ENCODE data around the gene CTNNBL1.
"Not testable (repeated sequence)": the region's sequence is repeated elsewhere in the genome, so short reads cannot be mapped to it uniquely, and the experiment has no call there.

Gene CTNNBL1

GRCh38 chr20:37699202-37699601 lies 5.4 kb downstream of the CTNNBL1 start:
- Histone ChIP-seq H4K91ac (ENCODE audit: low read depth, low read length) (no peak overlapping the region), H3K36me3 (ENCODE audit: control insufficient read depth in 1 of 2, insufficient read depth in 2 of 2, low read length in 2 of 2) (peaks cover 0 to 3% of the 10 kb centered on the region in 2 experiments), H4K8ac (ENCODE audit: low read depth, low read length) (no peak overlapping the region), H3K14ac (ENCODE audit: low read length) (no peak overlapping the region), H3K79me2 (ENCODE audit: control insufficient read depth, insufficient read depth, low read length, poor library complexity) (peaks cover 5% of the 10 kb centered on the region), H3K4me3 (ENCODE audit: low read depth, low read length) (no peak overlapping the region), H3K79me1 (ENCODE audit: low read length) (no peaks in the 10 kb centered on the region), H3K4me1 (ENCODE audit: control insufficient read depth in 1 of 2, insufficient read depth in 2 of 2, low read length in 2 of 2) (peaks cover 4 to 6% of the 10 kb centered on the region in 2 experiments), H3K27me3 (ENCODE audit: insufficient read depth, low read length) (no peaks in the 10 kb centered on the region), H3K4ac (ENCODE audit: low read depth, low read length) (no peak overlapping the region), H4K12ac (ENCODE audit: low read depth, low read length) (no peak overlapping the region), H2AFZ (ENCODE audit: insufficient read depth, low read length, poor library complexity) (no peak overlapping the region), H2BK120ac (ENCODE audit: insufficient read depth, low read length, poor library complexity) (no peak overlapping the region), H2BK5ac (ENCODE audit: low read depth, low read length, poor library complexity) (no peak overlapping the region), H3K18ac (ENCODE audit: low read length) (peak overlapping the region; percentile 23), H3K23ac (ENCODE audit: low read length) (no peak overlapping the region), H3K9me3 (ENCODE audit: insufficient read depth, low read depth, low read length) (no peaks in the 10 kb centered on the region), H3K9ac (ENCODE audit: low read length) (no peak overlapping the region), H3K4me2 (ENCODE audit: low read length) (no peak overlapping the region), H3K27ac (ENCODE audit: low read depth, low read length) (no peak overlapping the region), H2BK12ac (ENCODE audit: low read length) (no peak overlapping the region), H2AK5ac (ENCODE audit: low read length) (no peak overlapping the region)
- WGBS (ENCODE audit: extremely low coverage, insufficient coverage, insufficient read length), result no CpG with 5 or more reads among the region's 2 CpGs
- DNase-seq, result no peak

- Histone ChIP-seq H3K4ac (ENCODE audit: low read depth, low read length) (no peak overlapping the region), H3K4me1 (ENCODE audit: control insufficient read depth in 1 of 2, insufficient read depth in 2 of 2, low read length in 2 of 2) (peaks cover 0 to under 1% of the 10 kb centered on the region in 2 experiments), H2BK120ac (ENCODE audit: insufficient read depth, low read length, poor library complexity) (no peak overlapping the region), H2BK12ac (ENCODE audit: low read length) (no peak overlapping the region), H2AFZ (ENCODE audit: insufficient read depth, low read length, poor library complexity) (no peak overlapping the region), H3K79me1 (ENCODE audit: low read length) (no peaks in the 10 kb centered on the region), H3K27me3 (ENCODE audit: insufficient read depth, low read length) (no peaks in the 10 kb centered on the region), H3K14ac (ENCODE audit: low read length) (no peak overlapping the region), H3K79me2 (ENCODE audit: control insufficient read depth, insufficient read depth, low read length, poor library complexity) (no peaks in the 10 kb centered on the region), H3K36me3 (ENCODE audit: control insufficient read depth in 1 of 2, insufficient read depth in 2 of 2, low read length in 2 of 2) (peaks cover 0 to 3% of the 10 kb centered on the region in 2 experiments), H2AK5ac (ENCODE audit: low read length) (no peak overlapping the region), H2BK5ac (ENCODE audit: low read depth, low read length, poor library complexity) (no peak overlapping the region), H4K8ac (ENCODE audit: low read depth, low read length) (no peak overlapping the region), H3K9me3 (ENCODE audit: insufficient read depth, low read depth, low read length) (no peaks in the 10 kb centered on the region), H3K18ac (ENCODE audit: low read length) (no peak overlapping the region), H4K91ac (ENCODE audit: low read depth, low read length) (no peak overlapping the region), H3K4me2 (ENCODE audit: low read length) (no peak overlapping the region), H4K12ac (ENCODE audit: low read depth, low read length) (no peak overlapping the region), H3K9ac (ENCODE audit: low read length) (no peak overlapping the region), H3K27ac (ENCODE audit: low read depth, low read length) (no peak overlapping the region), H3K23ac (ENCODE audit: low read length) (no peak overlapping the region), H3K4me3 (ENCODE audit: low read depth, low read length) (no peak overlapping the region)
- no peak for DNase-seq
- no CpG with 5 or more reads among the region's 4 CpGs for WGBS (ENCODE audit: extremely low coverage, insufficient coverage, insufficient read length)
These were observed 6.5 kb downstream of the CTNNBL1 start for GRCh38 chr20:37700301-37700700.

GRCh38 chr20:37701676-37702075 lies 7.8 kb downstream of the CTNNBL1 start:
- not testable (repeated sequence) for H3K79me2 ChIP-seq (ENCODE audit: control insufficient read depth, insufficient read depth, low read length, poor library complexity); H4K91ac ChIP-seq (ENCODE audit: low read depth, low read length); H3K4me1 ChIP-seq (ENCODE audit: control insufficient read depth in 1 of 2, insufficient read depth in 2 of 2, low read length in 2 of 2); H3K18ac ChIP-seq (ENCODE audit: low read length); H3K36me3 ChIP-seq (ENCODE audit: control insufficient read depth in 1 of 2, insufficient read depth in 2 of 2, low read length in 2 of 2); H2AK5ac ChIP-seq (ENCODE audit: low read length); H3K9me3 ChIP-seq (ENCODE audit: insufficient read depth, low read depth, low read length); H2AFZ ChIP-seq (ENCODE audit: insufficient read depth, low read length, poor library complexity); H3K23ac ChIP-seq (ENCODE audit: low read length); H3K79me1 ChIP-seq (ENCODE audit: low read length); H3K9ac ChIP-seq (ENCODE audit: low read length); H2BK120ac ChIP-seq (ENCODE audit: insufficient read depth, low read length, poor library complexity); H2BK5ac ChIP-seq (ENCODE audit: low read depth, low read length, poor library complexity); H2BK12ac ChIP-seq (ENCODE audit: low read length); H3K14ac ChIP-seq (ENCODE audit: low read length); H3K27me3 ChIP-seq (ENCODE audit: insufficient read depth, low read length); H3K4me3 ChIP-seq (ENCODE audit: low read depth, low read length); H3K27ac ChIP-seq (ENCODE audit: low read depth, low read length); H4K8ac ChIP-seq (ENCODE audit: low read depth, low read length); H3K4me2 ChIP-seq (ENCODE audit: low read length); H3K4ac ChIP-seq (ENCODE audit: low read depth, low read length); H4K12ac ChIP-seq (ENCODE audit: low read depth, low read length)
- peak; percentile 61 to 75 for DNase-seq
- WGBS (ENCODE audit: extremely low coverage, insufficient coverage, insufficient read length), result no CpG with 5 or more reads among the region's 17 CpGs

- Histone ChIP-seq H3K14ac (ENCODE audit: low read length) (no peak overlapping the region), H3K79me1 (ENCODE audit: low read length) (no peaks in the 10 kb centered on the region), H2BK120ac (ENCODE audit: insufficient read depth, low read length, poor library complexity) (no peak overlapping the region), H2AFZ (ENCODE audit: insufficient read depth, low read length, poor library complexity) (no peak overlapping the region), H3K36me3 (ENCODE audit: control insufficient read depth in 1 of 2, insufficient read depth in 2 of 2, low read length in 2 of 2) (no peaks in the 10 kb centered on the region), H2AK5ac (ENCODE audit: low read length) (no peak overlapping the region), H3K4me2 (ENCODE audit: low read length) (no peak overlapping the region), H3K23ac (ENCODE audit: low read length) (no peak overlapping the region), H2BK12ac (ENCODE audit: low read length) (no peak overlapping the region), H3K9me3 (ENCODE audit: insufficient read depth, low read depth, low read length) (no peaks in the 10 kb centered on the region), H4K91ac (ENCODE audit: low read depth, low read length) (no peak overlapping the region), H3K18ac (ENCODE audit: low read length) (no peak overlapping the region), H4K12ac (ENCODE audit: low read depth, low read length) (no peak overlapping the region), H3K27ac (ENCODE audit: low read depth, low read length) (no peak overlapping the region), H3K9ac (ENCODE audit: low read length) (no peak overlapping the region), H2BK5ac (ENCODE audit: low read depth, low read length, poor library complexity) (no peak overlapping the region), H3K4ac (ENCODE audit: low read depth, low read length) (no peak overlapping the region), H4K8ac (ENCODE audit: low read depth, low read length) (no peak overlapping the region), H3K79me2 (ENCODE audit: control insufficient read depth, insufficient read depth, low read length, poor library complexity) (no peaks in the 10 kb centered on the region), H3K4me3 (ENCODE audit: low read depth, low read length) (no peak overlapping the region), H3K27me3 (ENCODE audit: insufficient read depth, low read length) (no peaks in the 10 kb centered on the region), H3K4me1 (ENCODE audit: control insufficient read depth in 1 of 2, insufficient read depth in 2 of 2, low read length in 2 of 2) (no peaks in the 10 kb centered on the region)
- no peak for DNase-seq
- WGBS (ENCODE audit: extremely low coverage, insufficient coverage, insufficient read length), result no CpG with 5 or more reads among the region's 1 CpG
These were observed 8.7 kb downstream of the CTNNBL1 start for GRCh38 chr20:37702403-37703034.
